IPS-NIHi7 (cell line): ENCODE measurements around the gene PSMD12.
A peak's percentile ranks its signal among the peaks of the same experiment; 100 is the strongest.
"Not testable (repeated sequence)": the region's sequence is repeated elsewhere in the genome, so short reads cannot be mapped to it uniquely, and the experiment has no call there.

Experiments
- DNase-seq: peaks from one replicate; pipeline ENCODE4 v3.0.0; 2012; ENCODE audit warnings: mixed read lengths; ENCODE audit errors: extremely low spot score

The PSMD12 gene

GRCh38 chr17:67366193-67367157, at the start of gene PSMD12:
TSS of gene PSMD12 (minus strand) at chr17:67366577. CDS start at chr17:67366519, 58 bp downstream.
- DNase-seq, result peak; percentile 95

GRCh38 chr17:67415291-67415690, 48.9 kb upstream of the PSMD12 start:
- DNase-seq, result no peak

GRCh38 chr17:67414559-67414958, 48.2 kb upstream of the PSMD12 start:
- DNase-seq, result no peak

- DNase-seq, result no peak
Observed at GRCh38 chr17:67414130-67414529, 47.8 kb upstream of the PSMD12 start.

- no peak for DNase-seq
Observed at GRCh38 chr17:67413388-67413787, 47.0 kb upstream of the PSMD12 start.

GRCh38 chr17:67412941-67413340, 46.6 kb upstream of the PSMD12 start:
- no peak for DNase-seq

- DNase-seq, result no peak
Observed at GRCh38 chr17:67412032-67412431, 45.7 kb upstream of the PSMD12 start.

GRCh38 chr17:67411397-67411796, 45.0 kb upstream of the PSMD12 start:
- no peak for DNase-seq

- DNase-seq, result not testable (repeated sequence)
Observed at GRCh38 chr17:67408455-67408830, 42.1 kb upstream of the PSMD12 start.

GRCh38 chr17:67403483-67403882, 37.1 kb upstream of the PSMD12 start:
- no peak for DNase-seq

- no peak for DNase-seq
Observed at GRCh38 chr17:67403065-67403464, 36.7 kb upstream of the PSMD12 start.

GRCh38 chr17:67401598-67402504, 35.5 kb upstream of the PSMD12 start:
- DNase-seq, result no peak

- no peak for DNase-seq
Observed at GRCh38 chr17:67401106-67401505, 34.7 kb upstream of the PSMD12 start.

GRCh38 chr17:67400193-67400592, 33.8 kb upstream of the PSMD12 start:
- no peak for DNase-seq

GRCh38 chr17:67399676-67400075, 33.3 kb upstream of the PSMD12 start:
- no peak for DNase-seq

- DNase-seq, result no peak
Observed at GRCh38 chr17:67393809-67394397, 27.5 kb upstream of the PSMD12 start.

- no peak for DNase-seq
Observed at GRCh38 chr17:67392111-67392510, 25.7 kb upstream of the PSMD12 start.

GRCh38 chr17:67390646-67391361, 24.4 kb upstream of the PSMD12 start:
- DNase-seq, result no peak

GRCh38 chr17:67390006-67390645, 23.7 kb upstream of the PSMD12 start:
- no peak for DNase-seq

- DNase-seq, result no peak
Observed at GRCh38 chr17:67388986-67389385, 22.6 kb upstream of the PSMD12 start.

GRCh38 chr17:67388536-67388935, 22.2 kb upstream of the PSMD12 start:
- DNase-seq, result not testable (repeated sequence)
